NOMO-1 treated with DMSO at 0.1 percent for 48 hours (cell line): ENCODE results near the gene GABRD.

ENCODE experiments used
- DNase-seq: peaks from one replicate; lab custom pipeline; 2025; ENCODE audit not compliant: unreplicated experiment; lab: John Stamatoyannopoulos, UW

GABRD gene

GRCh38 chr1:2052054-2052679, 33.0 kb downstream of the GABRD start:
- no peak for DNase-seq

- no peak for DNase-seq
These were observed 33.6 kb downstream of the GABRD start for GRCh38 chr1:2052756-2053155.

- DNase-seq: no peak
These were observed 34.1 kb downstream of the GABRD start for GRCh38 chr1:2053217-2053616.

GRCh38 chr1:2053784-2054376, 34.7 kb downstream of the GABRD start:
- no peak for DNase-seq

GRCh38 chr1:2054560-2054959, 35.4 kb downstream of the GABRD start:
- no peak for DNase-seq

GRCh38 chr1:2055911-2056575, 36.9 kb downstream of the GABRD start:
- no peak for DNase-seq

GRCh38 chr1:2056955-2057590, 37.9 kb downstream of the GABRD start:
- DNase-seq: no peak

- DNase-seq: no peak
These were observed 40.3 kb downstream of the GABRD start for GRCh38 chr1:2059290-2059953.

- DNase-seq: no peak
These were observed 40.9 kb downstream of the GABRD start for GRCh38 chr1:2060072-2060471.

- no peak for DNase-seq
These were observed 41.4 kb downstream of the GABRD start for GRCh38 chr1:2060535-2060934.

GRCh38 chr1:2061065-2061778, 42.1 kb downstream of the GABRD start:
- no peak for DNase-seq

GRCh38 chr1:2065699-2066098, 46.6 kb downstream of the GABRD start:
- DNase-seq: no peak

GRCh38 chr1:2067393-2067792, 48.2 kb downstream of the GABRD start:
- no peak for DNase-seq

GRCh38 chr1:2067981-2068380, 48.8 kb downstream of the GABRD start:
- DNase-seq: no peak

GRCh38 chr1:2068951-2069350, 49.8 kb downstream of the GABRD start:
- DNase-seq: no peak

GRCh38 chr1:2070016-2070415, 50.9 kb downstream of the GABRD start:
- no peak for DNase-seq

- DNase-seq: no peak
These were observed 51.8 kb downstream of the GABRD start for GRCh38 chr1:2070800-2071530.

GRCh38 chr1:2072109-2072806, 53.1 kb downstream of the GABRD start:
- no peak for DNase-seq

- DNase-seq: no peak
These were observed 53.7 kb downstream of the GABRD start for GRCh38 chr1:2072891-2073290.
